ENCODE results near the gene ZNF93. TPM values are rescaled to one million over a fixed set of nuclear protein-coding genes. Genes with fewer than 3 reads are reported as not detected.
A peak's percentile ranks its signal among the peaks of the same experiment; 100 is the strongest.
"Not testable (repeated sequence)": the region's sequence is repeated elsewhere in the genome, so short reads cannot be mapped to it uniquely, and the experiment has no call there.

ZNF93 gene
- total RNA-seq, 4 donors from 2014 or later = 1.7 to 6.1 (median 2.9) TPM

DNA sequence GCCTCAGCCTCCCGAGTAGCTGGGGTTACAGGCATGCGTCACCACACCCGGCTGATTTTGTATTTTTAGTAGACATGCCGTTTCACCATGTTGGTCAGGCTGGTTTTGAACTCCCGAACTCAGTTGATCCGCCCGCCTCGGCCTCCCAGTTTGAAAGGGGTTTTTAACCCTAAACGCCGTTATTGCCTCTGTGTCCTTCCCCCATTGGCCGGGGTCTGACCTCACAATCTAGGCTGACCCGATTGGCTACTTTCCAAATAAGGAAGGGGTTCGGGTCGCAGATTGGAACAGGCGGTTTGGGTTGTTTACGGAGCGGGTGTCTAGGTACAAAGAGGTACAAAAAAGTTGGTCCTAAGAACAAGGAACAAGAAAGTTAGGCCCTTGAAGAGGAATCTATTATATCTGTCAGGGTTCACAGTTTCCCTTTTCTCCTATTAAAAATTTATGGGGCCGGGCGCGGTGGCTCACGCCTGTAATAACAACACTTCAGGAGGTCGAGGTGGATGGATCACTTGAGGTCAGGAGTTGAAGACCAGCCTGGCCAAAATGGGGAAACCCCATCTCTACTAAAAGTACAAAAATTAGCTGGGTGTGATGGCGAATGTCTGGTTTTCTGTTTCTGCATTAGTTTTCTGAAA is 34.0 kb upstream of the ZNF93 start:
- no peak for TF ChIP-seq POLR2A (IDR thresholded peaks at IDR 0.05)
- TF ChIP-seq, protein P1, sequence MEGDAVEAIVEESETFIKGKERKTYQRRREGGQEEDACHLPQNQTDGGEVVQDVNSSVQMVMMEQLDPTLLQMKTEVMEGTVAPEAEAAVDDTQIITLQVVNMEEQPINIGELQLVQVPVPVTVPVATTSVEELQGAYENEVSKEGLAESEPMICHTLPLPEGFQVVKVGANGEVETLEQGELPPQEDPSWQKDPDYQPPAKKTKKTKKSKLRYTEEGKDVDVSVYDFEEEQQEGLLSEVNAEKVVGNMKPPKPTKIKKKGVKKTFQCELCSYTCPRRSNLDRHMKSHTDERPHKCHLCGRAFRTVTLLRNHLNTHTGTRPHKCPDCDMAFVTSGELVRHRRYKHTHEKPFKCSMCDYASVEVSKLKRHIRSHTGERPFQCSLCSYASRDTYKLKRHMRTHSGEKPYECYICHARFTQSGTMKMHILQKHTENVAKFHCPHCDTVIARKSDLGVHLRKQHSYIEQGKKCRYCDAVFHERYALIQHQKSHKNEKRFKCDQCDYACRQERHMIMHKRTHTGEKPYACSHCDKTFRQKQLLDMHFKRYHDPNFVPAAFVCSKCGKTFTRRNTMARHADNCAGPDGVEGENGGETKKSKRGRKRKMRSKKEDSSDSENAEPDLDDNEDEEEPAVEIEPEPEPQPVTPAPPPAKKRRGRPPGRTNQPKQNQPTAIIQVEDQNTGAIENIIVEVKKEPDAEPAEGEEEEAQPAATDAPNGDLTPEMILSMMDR (IDR thresholded peaks at IDR 0.05) = no peak
- TF ChIP-seq POLR2AphosphoS5 (IDR thresholded peaks at IDR 0.05) = no peak
- no peak for TF ChIP-seq EP300 (IDR thresholded peaks at IDR 0.05)
- Histone ChIP-seq H3K27me3 (no peaks in the 10 kb centered on the region), H3K36me3 (peaks cover 0 to 7% of the 10 kb centered on the region in 2 donors), H3K4me3 (peak overlapping the region; percentile 61 to 64), H3K27ac (peak overlapping the region; percentile 72 to 95 (median 92)), H3K4me1 (peaks cover 0 to 42% (median 3%) of the 10 kb centered on the region in 3 donors), H3K9me3 (no peaks in the 10 kb centered on the region)
- WGBS, 2 donors (ENCODE audit: low coverage in 1 of 2) = 3% methylated on average over 6 to 23 of the region's 23 CpGs
- ATAC-seq = no peak

DNA sequence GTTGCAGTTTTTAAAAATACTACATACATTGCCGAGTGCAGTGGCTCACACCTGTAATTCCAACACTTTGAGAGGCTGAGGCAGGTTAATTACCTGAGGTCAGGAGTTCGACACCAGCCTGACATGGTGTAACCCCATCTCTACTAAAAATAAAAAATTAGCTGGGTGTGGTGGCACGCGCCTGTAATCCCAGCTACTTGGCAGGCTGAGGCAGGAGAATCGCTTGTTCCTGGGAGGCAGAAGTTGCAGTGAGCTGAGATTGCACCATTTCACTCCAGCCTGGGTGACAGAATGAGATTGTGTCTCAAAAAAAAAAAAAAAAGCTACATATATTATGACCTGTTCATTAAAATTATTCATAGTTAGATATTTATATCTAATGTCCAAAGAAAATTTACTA is 30.7 kb upstream of the ZNF93 start:
- H3K27ac ChIP-seq, H3K27me3 ChIP-seq, H3K9me3 ChIP-seq, H3K4me3 ChIP-seq, ATAC-seq: not testable (repeated sequence)
- peaks cover 0 to 44% (median 3%) of the 10 kb centered on the region in 3 donors for H3K4me1 ChIP-seq
- peaks cover 0 to 16% of the 10 kb centered on the region in 2 donors for H3K36me3 ChIP-seq
- WGBS, 2 donors (ENCODE audit: low coverage in 1 of 2) = 84 to 90% methylated on average over 3 to 4 of the region's 5 CpGs

DNA sequence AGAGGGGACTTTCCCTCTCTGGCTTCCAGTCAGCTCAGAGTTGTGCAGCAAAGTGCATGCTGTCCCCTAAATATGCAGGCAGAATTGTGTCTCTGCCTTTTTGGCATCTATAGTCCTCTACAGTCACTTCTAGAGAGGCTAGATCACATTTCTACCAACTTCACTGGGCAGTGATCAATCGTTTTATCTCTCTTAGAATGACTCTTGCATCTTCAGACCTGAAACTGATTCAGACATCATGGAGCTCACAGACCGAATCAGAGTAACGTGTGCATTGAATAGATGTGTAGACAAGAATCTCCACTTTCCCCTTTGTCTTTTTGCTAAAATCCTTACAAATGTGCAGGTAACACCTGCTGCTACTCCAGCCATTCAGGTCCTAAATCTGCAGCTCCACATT is 28.8 kb upstream of the ZNF93 start:
- no peak for ATAC-seq

DNA sequence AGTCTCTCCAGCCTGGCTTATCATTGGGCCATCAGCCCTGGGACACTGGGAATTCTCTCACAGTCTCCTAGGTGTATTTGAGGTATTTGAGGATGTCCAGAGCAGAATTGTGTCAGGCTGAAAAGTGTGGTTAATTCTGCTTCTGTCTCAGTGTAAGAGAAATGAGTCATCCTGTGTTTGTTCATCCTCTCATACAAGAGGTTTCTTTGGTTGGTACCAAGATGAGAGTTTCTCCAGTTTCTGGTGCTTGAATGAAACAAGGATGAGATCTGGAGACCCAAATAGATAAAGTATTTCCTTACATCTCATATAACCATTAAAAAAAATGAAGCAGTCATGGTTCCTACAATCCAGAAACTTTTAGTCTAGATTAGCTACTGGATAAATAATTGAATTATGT is 27.4 kb upstream of the ZNF93 start:
- H3K4me3 ChIP-seq = no peak overlapping the region
- no peak for ATAC-seq
- TF ChIP-seq POLR2A (IDR thresholded peaks at IDR 0.05) (no peak), EP300 (IDR thresholded peaks at IDR 0.05) (no peak), POLR2AphosphoS5 (IDR thresholded peaks at IDR 0.05) (no peak)
- TF ChIP-seq, protein P1 (IDR thresholded peaks at IDR 0.05) = no peak
- H3K9me3 ChIP-seq = no peaks in the 10 kb centered on the region
- peaks cover 0 to 16% of the 10 kb centered on the region in 2 donors for H3K36me3 ChIP-seq
- H3K27me3 ChIP-seq = no peaks in the 10 kb centered on the region
- H3K4me1 ChIP-seq = peaks cover 0 to 32% (median 0%) of the 10 kb centered on the region in 3 donors
- H3K27ac ChIP-seq = no peak overlapping the region

More for the DNA sequence above, 28.8 kb upstream of the ZNF93 start:
- peaks cover 0 to 47% (median 3%) of the 10 kb centered on the region in 3 donors for H3K4me1 ChIP-seq
- H3K27ac ChIP-seq = no peak overlapping the region
- H3K4me3 ChIP-seq = no peak overlapping the region
- TF ChIP-seq EP300 (IDR thresholded peaks at IDR 0.05) (no peak), POLR2AphosphoS5 (IDR thresholded peaks at IDR 0.05) (no peak), POLR2A (IDR thresholded peaks at IDR 0.05) (no peak)
- TF ChIP-seq, protein P1 (IDR thresholded peaks at IDR 0.05) = no peak
- 79 to 83% methylated on average over 3 of the region's 3 CpGs for WGBS, 2 donors (ENCODE audit: low coverage in 1 of 2)
- H3K36me3 ChIP-seq = peaks cover 0 to 16% of the 10 kb centered on the region in 2 donors
- no peaks in the 10 kb centered on the region for H3K9me3 ChIP-seq
- no peaks in the 10 kb centered on the region for H3K27me3 ChIP-seq

DNA sequence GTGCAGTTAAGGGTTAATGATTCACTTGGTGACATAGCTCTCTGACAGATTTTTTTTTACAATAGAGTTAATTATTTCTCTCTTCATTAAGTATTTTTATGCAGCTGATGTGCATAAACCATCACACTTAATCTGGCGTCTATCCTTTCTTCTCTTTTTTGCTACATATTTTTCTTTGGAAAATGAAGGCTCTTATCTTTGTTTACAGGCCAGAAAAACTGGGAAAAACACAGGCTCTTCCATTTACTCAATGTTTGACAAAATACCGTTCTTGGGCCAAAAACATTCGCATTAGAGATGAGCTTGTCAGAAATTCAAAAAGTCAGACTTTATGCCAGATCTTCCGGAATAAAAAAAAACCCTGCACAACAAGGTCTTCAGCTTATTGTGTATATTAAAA is 23.0 kb upstream of the ZNF93 start:
- no peak overlapping the region for H3K27ac ChIP-seq
- no peak for TF ChIP-seq POLR2AphosphoS5 (IDR thresholded peaks at IDR 0.05)
- TF ChIP-seq, protein P1 (IDR thresholded peaks at IDR 0.05) = no peak
- TF ChIP-seq EP300 (IDR thresholded peaks at IDR 0.05) = no peak
- TF ChIP-seq POLR2A (IDR thresholded peaks at IDR 0.05) = no peak
- H3K36me3 ChIP-seq = peaks cover 0 to 34% of the 10 kb centered on the region in 2 donors
- H3K9me3 ChIP-seq = no peaks in the 10 kb centered on the region
- 54 to 58% methylated on average over 4 of the region's 4 CpGs for WGBS, 2 donors (ENCODE audit: low coverage in 1 of 2)
- no peak for ATAC-seq
- no peaks in the 10 kb centered on the region for H3K27me3 ChIP-seq
- H3K4me3 ChIP-seq = no peak overlapping the region
- peaks cover 0 to 9% (median 0%) of the 10 kb centered on the region in 3 donors for H3K4me1 ChIP-seq
